ENCODE results near the gene SDR42E2. TPM values are rescaled to one million over a fixed set of nuclear protein-coding genes. Genes with fewer than 3 reads are reported as not detected.

SDR42E2 gene
- polyA plus RNA-seq, 1 donor from 2014 or later, result not detected

DNA sequence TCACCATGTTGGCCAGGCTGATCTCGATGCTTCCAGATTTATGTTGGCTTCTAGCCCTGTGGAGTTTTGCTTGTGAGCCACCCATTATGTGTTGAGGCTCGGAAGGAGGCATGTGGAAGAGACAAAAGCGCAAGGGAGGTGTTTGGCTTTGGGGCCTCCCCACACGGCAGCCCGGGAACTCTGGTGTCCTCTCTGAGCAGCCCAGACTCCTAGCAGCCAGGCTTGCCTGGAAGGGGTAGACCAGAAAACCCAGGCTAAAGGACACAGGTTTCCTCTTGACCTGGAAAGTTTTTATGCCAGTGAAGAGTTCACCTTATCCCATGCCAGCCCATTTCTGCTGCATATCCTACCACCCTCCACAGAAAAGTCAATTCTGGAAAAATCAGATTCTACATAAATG is 21.0 kb downstream of the SDR42E2 start:
- no peak overlapping the region for H2AFZ ChIP-seq (ENCODE audit: low read depth, low read length)
- H3K79me2 ChIP-seq (replicated peaks; ENCODE audit: insufficient read depth, low read length), result no peaks in the 10 kb centered on the region
- no peaks in the 10 kb centered on the region for H3K36me3 ChIP-seq (ENCODE audit: insufficient read depth, low read length)
- H3K27me3 ChIP-seq (ENCODE audit: insufficient read depth, low read depth, low read length), result no peaks in the 10 kb centered on the region
- no peak overlapping the region for H3K4me2 ChIP-seq (ENCODE audit: low read length)
- no peaks in the 10 kb centered on the region for H3F3A ChIP-seq (ENCODE audit: insufficient read depth, low read length, poor library complexity, severe bottlenecking)
- H3K9ac ChIP-seq (ENCODE audit: low read length), result no peak overlapping the region
- H3K27ac ChIP-seq (ENCODE audit: low read length), result no peak overlapping the region
- H3K9me2 ChIP-seq (ENCODE audit: insufficient read depth, low read length), result no peaks in the 10 kb centered on the region
- H3K9me3 ChIP-seq (ENCODE audit: low read length), result no peaks in the 10 kb centered on the region
- H4K20me1 ChIP-seq (ENCODE audit: insufficient read depth), result no peaks in the 10 kb centered on the region
- no peak for TF ChIP-seq EZH2 (IDR thresholded peaks at IDR 0.05; ENCODE audit: borderline replicate concordance, insufficient read depth, low read length, poor library complexity, severe bottlenecking)
- no peak overlapping the region for H3K4me3 ChIP-seq (ENCODE audit: low read length)

DNA sequence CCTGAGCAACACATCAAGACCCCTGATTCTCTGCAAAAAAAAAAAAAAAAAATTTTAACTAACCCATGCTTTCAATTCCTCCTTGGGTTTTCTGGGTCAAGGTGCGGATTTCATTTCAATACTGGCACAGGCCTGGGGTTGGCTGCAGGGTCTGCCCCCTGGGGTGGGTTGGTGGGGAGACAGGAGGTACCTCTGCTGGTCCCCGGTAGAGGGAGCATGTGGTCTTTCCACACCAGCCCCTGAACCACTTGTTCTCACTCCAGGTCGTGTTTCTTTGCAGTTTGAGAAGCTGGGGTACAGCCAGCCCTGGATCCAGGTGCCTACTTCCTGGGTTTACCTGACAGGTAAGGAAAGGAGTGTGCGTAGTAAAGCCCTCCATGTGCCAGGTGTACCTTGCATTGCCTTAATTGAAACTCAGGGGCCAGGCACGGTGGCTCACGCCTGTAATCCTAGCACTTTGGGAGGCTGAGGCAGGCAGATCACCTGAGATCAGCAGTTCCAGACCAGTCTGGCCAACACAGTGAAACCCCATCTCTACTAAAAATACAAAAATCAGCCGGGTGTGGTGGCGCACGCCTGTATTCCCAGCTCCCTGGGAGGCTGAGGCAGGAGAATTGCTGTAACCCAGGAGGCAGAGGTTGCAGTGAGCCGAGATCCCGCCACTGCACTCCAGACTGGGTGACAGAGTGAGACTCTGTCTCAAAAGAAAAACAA is 21.8 kb downstream of the SDR42E2 start:
- Histone ChIP-seq H3K27me3 (ENCODE audit: insufficient read depth, low read depth, low read length) (no peaks in the 10 kb centered on the region), H2AFZ (ENCODE audit: low read depth, low read length) (no peak overlapping the region), H4K20me1 (ENCODE audit: insufficient read depth) (no peaks in the 10 kb centered on the region), H3K4me2 (ENCODE audit: low read length) (no peak overlapping the region), H3K36me3 (ENCODE audit: insufficient read depth, low read length) (no peaks in the 10 kb centered on the region), H3F3A (ENCODE audit: insufficient read depth, low read length, poor library complexity, severe bottlenecking) (no peaks in the 10 kb centered on the region), H3K79me2 (replicated peaks; ENCODE audit: insufficient read depth, low read length) (no peaks in the 10 kb centered on the region), H3K9me2 (ENCODE audit: insufficient read depth, low read length) (no peaks in the 10 kb centered on the region), H3K4me3 (ENCODE audit: low read length) (no peak overlapping the region), H3K9ac (ENCODE audit: low read length) (no peak overlapping the region), H3K27ac (ENCODE audit: low read length) (no peak overlapping the region), H3K9me3 (ENCODE audit: low read length) (no peaks in the 10 kb centered on the region)
- no peak for TF ChIP-seq MXI1 (conservative IDR thresholded peaks at IDR 0.05; ENCODE audit: poor library complexity, severe bottlenecking)
- no peak for TF ChIP-seq EZH2 (IDR thresholded peaks at IDR 0.05; ENCODE audit: borderline replicate concordance, insufficient read depth, low read length, poor library complexity, severe bottlenecking)
- TF ChIP-seq RAD21 (conservative IDR thresholded peaks at IDR 0.05), result no peak
- TF ChIP-seq EP300 (conservative IDR thresholded peaks at IDR 0.05; ENCODE audit: poor library complexity, severe bottlenecking), result no peak

DNA sequence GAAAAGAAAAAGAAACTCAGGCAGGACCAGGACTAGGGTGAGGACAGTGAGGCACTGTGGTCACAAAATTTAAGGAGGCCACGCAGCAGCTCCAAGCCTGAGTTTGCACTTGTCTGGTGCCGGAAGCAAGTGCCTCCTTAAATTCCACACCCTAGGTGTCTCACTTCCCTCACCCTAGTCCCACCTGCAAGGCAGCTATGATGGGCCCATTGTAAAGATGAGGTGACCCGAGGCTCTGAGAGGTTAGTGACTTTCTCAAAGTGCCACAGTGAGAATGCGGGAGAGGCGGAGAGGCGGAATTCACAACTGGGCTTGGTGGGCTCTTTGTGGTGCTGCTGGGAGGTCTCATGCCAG is 22.3 kb downstream of the SDR42E2 start:
- Histone ChIP-seq H3K79me2 (replicated peaks; ENCODE audit: insufficient read depth, low read length) (no peaks in the 10 kb centered on the region), H3F3A (ENCODE audit: insufficient read depth, low read length, poor library complexity, severe bottlenecking) (no peaks in the 10 kb centered on the region), H3K9me2 (ENCODE audit: insufficient read depth, low read length) (no peaks in the 10 kb centered on the region), H3K4me2 (ENCODE audit: low read length) (no peak overlapping the region), H2AFZ (ENCODE audit: low read depth, low read length) (no peak overlapping the region), H3K27ac (ENCODE audit: low read length) (no peak overlapping the region), H3K27me3 (ENCODE audit: insufficient read depth, low read depth, low read length) (no peaks in the 10 kb centered on the region), H3K4me3 (ENCODE audit: low read length) (no peak overlapping the region), H4K20me1 (ENCODE audit: insufficient read depth) (no peaks in the 10 kb centered on the region), H3K36me3 (ENCODE audit: insufficient read depth, low read length) (no peaks in the 10 kb centered on the region), H3K9ac (ENCODE audit: low read length) (no peak overlapping the region), H3K9me3 (ENCODE audit: low read length) (no peaks in the 10 kb centered on the region)
- TF ChIP-seq EP300 (conservative IDR thresholded peaks at IDR 0.05; ENCODE audit: poor library complexity, severe bottlenecking) (no peak), TAF1 (IDR thresholded peaks at IDR 0.05; ENCODE audit: low read depth) (no peak), SMC3 (conservative IDR thresholded peaks at IDR 0.05; ENCODE audit: poor library complexity) (no peak), RAD21 (conservative IDR thresholded peaks at IDR 0.05) (no peak), MXI1 (conservative IDR thresholded peaks at IDR 0.05; ENCODE audit: poor library complexity, severe bottlenecking) (no peak), EZH2 (IDR thresholded peaks at IDR 0.05; ENCODE audit: borderline replicate concordance, insufficient read depth, low read length, poor library complexity, severe bottlenecking) (no peak), POLR2AphosphoS5 (IDR thresholded peaks at IDR 0.05) (no peak)
- TF ChIP-seq, protein P1, sequence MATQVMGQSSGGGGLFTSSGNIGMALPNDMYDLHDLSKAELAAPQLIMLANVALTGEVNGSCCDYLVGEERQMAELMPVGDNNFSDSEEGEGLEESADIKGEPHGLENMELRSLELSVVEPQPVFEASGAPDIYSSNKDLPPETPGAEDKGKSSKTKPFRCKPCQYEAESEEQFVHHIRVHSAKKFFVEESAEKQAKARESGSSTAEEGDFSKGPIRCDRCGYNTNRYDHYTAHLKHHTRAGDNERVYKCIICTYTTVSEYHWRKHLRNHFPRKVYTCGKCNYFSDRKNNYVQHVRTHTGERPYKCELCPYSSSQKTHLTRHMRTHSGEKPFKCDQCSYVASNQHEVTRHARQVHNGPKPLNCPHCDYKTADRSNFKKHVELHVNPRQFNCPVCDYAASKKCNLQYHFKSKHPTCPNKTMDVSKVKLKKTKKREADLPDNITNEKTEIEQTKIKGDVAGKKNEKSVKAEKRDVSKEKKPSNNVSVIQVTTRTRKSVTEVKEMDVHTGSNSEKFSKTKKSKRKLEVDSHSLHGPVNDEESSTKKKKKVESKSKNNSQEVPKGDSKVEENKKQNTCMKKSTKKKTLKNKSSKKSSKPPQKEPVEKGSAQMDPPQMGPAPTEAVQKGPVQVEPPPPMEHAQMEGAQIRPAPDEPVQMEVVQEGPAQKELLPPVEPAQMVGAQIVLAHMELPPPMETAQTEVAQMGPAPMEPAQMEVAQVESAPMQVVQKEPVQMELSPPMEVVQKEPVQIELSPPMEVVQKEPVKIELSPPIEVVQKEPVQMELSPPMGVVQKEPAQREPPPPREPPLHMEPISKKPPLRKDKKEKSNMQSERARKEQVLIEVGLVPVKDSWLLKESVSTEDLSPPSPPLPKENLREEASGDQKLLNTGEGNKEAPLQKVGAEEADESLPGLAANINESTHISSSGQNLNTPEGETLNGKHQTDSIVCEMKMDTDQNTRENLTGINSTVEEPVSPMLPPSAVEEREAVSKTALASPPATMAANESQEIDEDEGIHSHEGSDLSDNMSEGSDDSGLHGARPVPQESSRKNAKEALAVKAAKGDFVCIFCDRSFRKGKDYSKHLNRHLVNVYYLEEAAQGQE (IDR thresholded peaks at IDR 0.05; ENCODE audit: borderline replicate concordance), result no peak
- TF ChIP-seq, protein P2, sequence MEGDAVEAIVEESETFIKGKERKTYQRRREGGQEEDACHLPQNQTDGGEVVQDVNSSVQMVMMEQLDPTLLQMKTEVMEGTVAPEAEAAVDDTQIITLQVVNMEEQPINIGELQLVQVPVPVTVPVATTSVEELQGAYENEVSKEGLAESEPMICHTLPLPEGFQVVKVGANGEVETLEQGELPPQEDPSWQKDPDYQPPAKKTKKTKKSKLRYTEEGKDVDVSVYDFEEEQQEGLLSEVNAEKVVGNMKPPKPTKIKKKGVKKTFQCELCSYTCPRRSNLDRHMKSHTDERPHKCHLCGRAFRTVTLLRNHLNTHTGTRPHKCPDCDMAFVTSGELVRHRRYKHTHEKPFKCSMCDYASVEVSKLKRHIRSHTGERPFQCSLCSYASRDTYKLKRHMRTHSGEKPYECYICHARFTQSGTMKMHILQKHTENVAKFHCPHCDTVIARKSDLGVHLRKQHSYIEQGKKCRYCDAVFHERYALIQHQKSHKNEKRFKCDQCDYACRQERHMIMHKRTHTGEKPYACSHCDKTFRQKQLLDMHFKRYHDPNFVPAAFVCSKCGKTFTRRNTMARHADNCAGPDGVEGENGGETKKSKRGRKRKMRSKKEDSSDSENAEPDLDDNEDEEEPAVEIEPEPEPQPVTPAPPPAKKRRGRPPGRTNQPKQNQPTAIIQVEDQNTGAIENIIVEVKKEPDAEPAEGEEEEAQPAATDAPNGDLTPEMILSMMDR (IDR thresholded peaks at IDR 0.05; ENCODE audit: poor library complexity, severe bottlenecking), result no peak

Data from neural cell (in vitro differentiated cells).